Peyer's patch (tissue), 4 donors: ENCODE results near the gene DDI1.

ENCODE experiments used
- POLR2A ChIP-seq, 2 donors: fragments of 450-650 bp; IDR thresholded peaks; one replicate each; pipeline ENCODE4 v1.5.1; 2017; ENCODE audit warnings: antibody characterized with exemption in 2 of 2, mild to moderate bottlenecking in 2 of 2, moderate library complexity in 2 of 2
- TF ChIP-seq, protein P1 (sequence below), 6 experiments: fragments of 450-650 bp in 4 of 6; fragments of 200-600 bp in 2 of 6; sonication (generic) in 1 of 6; IDR thresholded peaks; one replicate each; pipeline ENCODE4 v1.5.1; 2017 to 2019; ENCODE audit warnings: antibody characterized with exemption in 6 of 6, mild to moderate bottlenecking in 3 of 6, moderate library complexity in 1 of 6

DNA sequence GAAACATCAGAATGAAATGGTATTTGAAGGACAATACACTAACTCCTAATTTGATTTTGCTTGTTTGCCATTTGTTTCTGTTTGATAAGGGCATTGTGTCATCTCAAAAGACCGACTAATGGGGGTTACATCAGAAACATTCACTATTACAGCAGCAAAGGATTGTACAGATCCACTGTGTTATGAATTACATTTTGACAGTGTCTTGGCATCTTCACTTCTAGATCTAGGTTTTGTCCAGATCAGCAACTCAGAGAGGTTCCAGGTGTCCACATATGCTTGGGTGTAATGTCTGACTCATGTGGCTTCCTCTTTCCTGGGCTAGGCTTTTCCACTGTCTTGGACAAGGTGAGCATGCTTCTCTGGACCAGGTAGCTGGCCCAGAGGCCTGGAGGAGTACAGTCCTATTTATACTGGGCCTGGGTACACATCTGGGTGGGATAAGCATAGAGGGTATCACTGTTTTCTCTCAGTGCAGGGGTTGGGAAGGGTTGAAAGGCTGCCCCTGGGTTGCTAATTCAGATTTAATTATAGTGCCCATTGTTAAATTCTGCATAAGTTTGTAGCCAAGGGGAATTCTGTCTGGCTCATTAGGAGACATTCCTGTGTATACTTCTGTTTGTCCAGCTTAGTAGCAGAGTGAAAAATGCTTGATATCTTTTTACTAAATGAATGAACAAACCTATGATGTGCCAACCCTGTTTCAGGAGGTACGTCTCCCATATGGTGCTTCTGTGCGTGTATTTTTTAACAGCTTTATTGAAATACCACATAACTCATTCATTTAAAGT lies 23.8 kb downstream of the DDI1 start:
- TF ChIP-seq, protein P1, sequence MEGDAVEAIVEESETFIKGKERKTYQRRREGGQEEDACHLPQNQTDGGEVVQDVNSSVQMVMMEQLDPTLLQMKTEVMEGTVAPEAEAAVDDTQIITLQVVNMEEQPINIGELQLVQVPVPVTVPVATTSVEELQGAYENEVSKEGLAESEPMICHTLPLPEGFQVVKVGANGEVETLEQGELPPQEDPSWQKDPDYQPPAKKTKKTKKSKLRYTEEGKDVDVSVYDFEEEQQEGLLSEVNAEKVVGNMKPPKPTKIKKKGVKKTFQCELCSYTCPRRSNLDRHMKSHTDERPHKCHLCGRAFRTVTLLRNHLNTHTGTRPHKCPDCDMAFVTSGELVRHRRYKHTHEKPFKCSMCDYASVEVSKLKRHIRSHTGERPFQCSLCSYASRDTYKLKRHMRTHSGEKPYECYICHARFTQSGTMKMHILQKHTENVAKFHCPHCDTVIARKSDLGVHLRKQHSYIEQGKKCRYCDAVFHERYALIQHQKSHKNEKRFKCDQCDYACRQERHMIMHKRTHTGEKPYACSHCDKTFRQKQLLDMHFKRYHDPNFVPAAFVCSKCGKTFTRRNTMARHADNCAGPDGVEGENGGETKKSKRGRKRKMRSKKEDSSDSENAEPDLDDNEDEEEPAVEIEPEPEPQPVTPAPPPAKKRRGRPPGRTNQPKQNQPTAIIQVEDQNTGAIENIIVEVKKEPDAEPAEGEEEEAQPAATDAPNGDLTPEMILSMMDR (IDR thresholded peaks at IDR 0.05) = no peak
- no peak for TF ChIP-seq POLR2A (IDR thresholded peaks at IDR 0.05)
